ENCODE data around the gene MAST4. TPM values are rescaled to one million over a fixed set of nuclear protein-coding genes. Genes with fewer than 3 reads are reported as not detected.

The MAST4 gene
- total RNA-seq, 4 donors from 2014 or later: 8.2 to 203 (median 35.5) TPM

- no peak overlapping the region for H3K27ac ChIP-seq
- no peaks in the 10 kb centered on the region for H3K27me3 ChIP-seq
- H3K4me3 ChIP-seq: no peak overlapping the region
- no peaks in the 10 kb centered on the region for H3K4me1 ChIP-seq
- H3K9me3 ChIP-seq: no peaks in the 10 kb centered on the region
- TF ChIP-seq CTCF (IDR thresholded peaks at IDR 0.05) (no peak), POLR2A (IDR thresholded peaks at IDR 0.05) (no peak)
- DNase-seq: no peak
- H3K36me3 ChIP-seq: no peaks in the 10 kb centered on the region
- intact Hi-C loops (cut with DNase I; ENCODE audit: low total_unique reads): no loop called here
Measured at GRCh38 chr5:66870708-66871107, 274.5 kb downstream of the MAST4 start.

GRCh38 chr5:66871651-66872050 lies 275.5 kb downstream of the MAST4 start:
- Histone ChIP-seq H3K36me3 (no peaks in the 10 kb centered on the region), H3K27me3 (no peaks in the 10 kb centered on the region), H3K4me3 (no peak overlapping the region), H3K9me3 (no peaks in the 10 kb centered on the region), H3K27ac (no peak overlapping the region), H3K4me1 (no peaks in the 10 kb centered on the region)
- intact Hi-C loops (cut with DNase I; ENCODE audit: low total_unique reads): no loop called here
- TF ChIP-seq CTCF (IDR thresholded peaks at IDR 0.05): no peak
- no peak for TF ChIP-seq POLR2A (IDR thresholded peaks at IDR 0.05)
- DNase-seq: no peak

GRCh38 chr5:66872736-66873331 lies 276.6 kb downstream of the MAST4 start:
- TF ChIP-seq POLR2A (IDR thresholded peaks at IDR 0.05) (no peak), CTCF (IDR thresholded peaks at IDR 0.05) (no peak)
- no peak overlapping the region for H3K27ac ChIP-seq
- intact Hi-C loops (cut with DNase I; ENCODE audit: low total_unique reads): no loop called here
- H3K9me3 ChIP-seq: no peaks in the 10 kb centered on the region
- no peak overlapping the region for H3K4me3 ChIP-seq
- H3K4me1 ChIP-seq: no peaks in the 10 kb centered on the region
- no peaks in the 10 kb centered on the region for H3K27me3 ChIP-seq
- no peaks in the 10 kb centered on the region for H3K36me3 ChIP-seq
- DNase-seq: no peak

GRCh38 chr5:66874004-66874403 lies 277.8 kb downstream of the MAST4 start:
- no peaks in the 10 kb centered on the region for H3K4me1 ChIP-seq
- TF ChIP-seq CTCF (IDR thresholded peaks at IDR 0.05) (no peak), POLR2A (IDR thresholded peaks at IDR 0.05) (no peak)
- intact Hi-C loops (cut with DNase I; ENCODE audit: low total_unique reads): no loop called here
- no peak overlapping the region for H3K27ac ChIP-seq
- H3K9me3 ChIP-seq: no peaks in the 10 kb centered on the region
- H3K36me3 ChIP-seq: no peaks in the 10 kb centered on the region
- H3K4me3 ChIP-seq: no peak overlapping the region
- H3K27me3 ChIP-seq: no peaks in the 10 kb centered on the region
- no peak for DNase-seq

- Histone ChIP-seq H3K27ac (no peak overlapping the region), H3K27me3 (no peaks in the 10 kb centered on the region), H3K9me3 (no peaks in the 10 kb centered on the region), H3K4me3 (no peak overlapping the region), H3K36me3 (no peaks in the 10 kb centered on the region), H3K4me1 (no peaks in the 10 kb centered on the region)
- no peak for TF ChIP-seq CTCF (IDR thresholded peaks at IDR 0.05)
- TF ChIP-seq POLR2A (IDR thresholded peaks at IDR 0.05): no peak
- intact Hi-C loops (cut with DNase I; ENCODE audit: low total_unique reads): no loop called here
- DNase-seq: no peak
Measured at GRCh38 chr5:66875315-66875714, 279.1 kb downstream of the MAST4 start.

Measured in uterus (tissue), 4 donors.